ENCODE data around the gene ATE1.

DNA sequence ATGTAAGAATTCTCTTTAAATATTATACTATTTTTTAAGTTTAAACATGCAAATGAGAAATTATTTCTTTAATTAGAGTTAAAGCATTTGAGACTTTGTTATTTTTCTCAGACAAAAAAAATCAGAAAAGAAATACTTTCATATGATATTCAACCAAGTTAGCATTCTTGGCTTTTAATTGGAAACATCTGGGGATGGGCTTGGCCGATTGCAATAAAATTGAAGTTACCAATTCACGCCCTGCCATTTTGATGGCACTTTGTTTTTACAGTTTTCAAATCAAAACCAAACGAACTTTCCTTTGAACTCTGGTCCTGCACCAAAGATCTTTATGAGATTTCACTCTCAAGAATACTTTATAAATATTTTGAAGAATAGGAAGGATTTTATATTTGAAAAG, 127.7 kb downstream of the ATE1 start:
- TF ChIP-seq, protein P1, sequence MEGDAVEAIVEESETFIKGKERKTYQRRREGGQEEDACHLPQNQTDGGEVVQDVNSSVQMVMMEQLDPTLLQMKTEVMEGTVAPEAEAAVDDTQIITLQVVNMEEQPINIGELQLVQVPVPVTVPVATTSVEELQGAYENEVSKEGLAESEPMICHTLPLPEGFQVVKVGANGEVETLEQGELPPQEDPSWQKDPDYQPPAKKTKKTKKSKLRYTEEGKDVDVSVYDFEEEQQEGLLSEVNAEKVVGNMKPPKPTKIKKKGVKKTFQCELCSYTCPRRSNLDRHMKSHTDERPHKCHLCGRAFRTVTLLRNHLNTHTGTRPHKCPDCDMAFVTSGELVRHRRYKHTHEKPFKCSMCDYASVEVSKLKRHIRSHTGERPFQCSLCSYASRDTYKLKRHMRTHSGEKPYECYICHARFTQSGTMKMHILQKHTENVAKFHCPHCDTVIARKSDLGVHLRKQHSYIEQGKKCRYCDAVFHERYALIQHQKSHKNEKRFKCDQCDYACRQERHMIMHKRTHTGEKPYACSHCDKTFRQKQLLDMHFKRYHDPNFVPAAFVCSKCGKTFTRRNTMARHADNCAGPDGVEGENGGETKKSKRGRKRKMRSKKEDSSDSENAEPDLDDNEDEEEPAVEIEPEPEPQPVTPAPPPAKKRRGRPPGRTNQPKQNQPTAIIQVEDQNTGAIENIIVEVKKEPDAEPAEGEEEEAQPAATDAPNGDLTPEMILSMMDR (IDR thresholded peaks at IDR 0.05; ENCODE audit: extremely low read depth in 1 of 2, insufficient read depth in 1 of 2, low read depth in 1 of 2, low read length in 2 of 2) = no peak
- TF ChIP-seq, protein P2, sequence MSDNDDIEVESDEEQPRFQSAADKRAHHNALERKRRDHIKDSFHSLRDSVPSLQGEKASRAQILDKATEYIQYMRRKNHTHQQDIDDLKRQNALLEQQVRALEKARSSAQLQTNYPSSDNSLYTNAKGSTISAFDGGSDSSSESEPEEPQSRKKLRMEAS (IDR thresholded peaks at IDR 0.05; ENCODE audit: insufficient read depth, insufficient read length) = no peak
- no peak for TF ChIP-seq POLR2A (IDR thresholded peaks at IDR 0.05; ENCODE audit: low read depth, low read length)
- TF ChIP-seq POLR2AphosphoS5 (IDR thresholded peaks at IDR 0.05; ENCODE audit: insufficient read depth, low read depth, low read length) = no peak
- no peak for TF ChIP-seq MYC (IDR thresholded peaks at IDR 0.05; ENCODE audit: low read depth, low read length)
- TF ChIP-seq EZH2 (IDR thresholded peaks at IDR 0.05; ENCODE audit: borderline replicate concordance, low read depth, low read length, severe bottlenecking) = no peak
- no peak for TF ChIP-seq FOS (IDR thresholded peaks at IDR 0.05; ENCODE audit: borderline replicate concordance, insufficient read depth, low read length)
- TF ChIP-seq JUN (IDR thresholded peaks at IDR 0.05; ENCODE audit: borderline replicate concordance, insufficient read depth, insufficient read length, low read depth) = no peak
- TF ChIP-seq GATA2 (IDR thresholded peaks at IDR 0.05; ENCODE audit: insufficient read depth, insufficient read length, low read depth, low read length) = no peak
